ENCODE data around the gene PRKRIP1. TPM values are rescaled to one million over a fixed set of nuclear protein-coding genes. Genes with fewer than 3 reads are reported as not detected.

Gene PRKRIP1
- total and polyA plus RNA-seq, 3 experiments from 2014 or later: 21.1 to 27.3 (median 26.0) TPM

DNA sequence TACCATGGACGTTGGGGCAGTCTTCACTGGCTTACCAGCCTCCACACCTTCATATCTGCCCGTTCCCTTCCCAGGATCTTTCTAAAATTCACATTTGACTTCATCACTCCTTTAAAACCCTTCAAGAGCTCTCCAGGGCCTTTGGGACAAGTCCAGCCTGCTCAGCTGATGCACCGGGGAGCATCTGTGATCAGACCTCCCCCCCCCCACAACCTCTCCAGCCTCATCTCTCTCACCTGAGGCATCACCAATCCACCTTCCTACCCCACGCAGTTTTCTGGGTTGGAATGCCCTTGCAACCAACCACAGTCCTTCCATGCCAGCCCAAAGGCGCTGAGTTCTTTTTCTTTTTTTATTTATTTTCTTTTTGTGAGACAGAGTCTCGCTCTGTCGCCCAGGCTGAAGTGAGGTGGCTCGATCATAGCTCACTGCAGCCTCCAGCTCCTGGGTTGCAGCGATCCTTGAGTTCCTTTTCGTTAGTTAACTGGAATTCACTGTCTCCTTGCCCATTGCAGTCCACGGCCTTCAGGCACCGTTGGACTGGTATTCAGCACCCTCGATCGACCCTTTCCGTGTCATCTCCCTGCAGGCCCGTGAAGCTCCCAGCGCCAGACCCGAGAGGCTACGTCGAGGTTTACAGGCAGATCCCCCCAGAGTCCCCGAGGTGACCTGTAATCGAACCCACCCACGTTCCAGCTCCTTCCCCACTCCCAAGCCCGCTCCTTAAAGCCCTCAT, 67.8 kb downstream of the PRKRIP1 start:
- H3K4me3 ChIP-seq (ENCODE audit: low read length): peak overlapping the region; percentile 94
- H3K9me3 Mint-ChIP-seq: no peaks in the 10 kb centered on the region
- POLR2A ChIA-PET: interaction anchor here (0.5 to 1.0 kb wide), 5 partner anchors 29 to 1156 kb away, joined by 3 to 5 read pairs (median 3); no protein-coding TSS in a partner anchor
- H3K4me1 ChIP-seq (ENCODE audit: insufficient read depth, low read length): peaks cover 21% of the 10 kb centered on the region
- peak overlapping the region; percentile 77 for H3K27ac ChIP-seq (ENCODE audit: low read depth, low read length)
- no peaks in the 10 kb centered on the region for H3K9me3 ChIP-seq (ENCODE audit: low read length)
- no peaks in the 10 kb centered on the region for H3K36me3 ChIP-seq (ENCODE audit: insufficient read depth, low read length)
- H3K27me3 ChIP-seq (ENCODE audit: insufficient read depth, low read length, poor library complexity, severe bottlenecking): no peaks in the 10 kb centered on the region
- DNase-seq: no peak
- peak overlapping the region; percentile 88 to 96 (median 93) for H3K4me3 Mint-ChIP-seq
- no peaks in the 10 kb centered on the region for H3K27me3 Mint-ChIP-seq
- CTCF ChIA-PET: interaction anchor here (0.6 to 1.3 kb wide), 5 partner anchors 8 to 53 kb away, joined by 3 to 4 read pairs (median 3); no protein-coding TSS in a partner anchor
- H3K4me1 Mint-ChIP-seq: peaks cover 29 to 45% (median 41%) of the 10 kb centered on the region in 3 donors
- H3K36me3 Mint-ChIP-seq: peaks cover 0 to 20% (median 4%) of the 10 kb centered on the region in 3 donors
- peak overlapping the region; percentile 79 to 92 (median 88) for H3K27ac Mint-ChIP-seq

DNA sequence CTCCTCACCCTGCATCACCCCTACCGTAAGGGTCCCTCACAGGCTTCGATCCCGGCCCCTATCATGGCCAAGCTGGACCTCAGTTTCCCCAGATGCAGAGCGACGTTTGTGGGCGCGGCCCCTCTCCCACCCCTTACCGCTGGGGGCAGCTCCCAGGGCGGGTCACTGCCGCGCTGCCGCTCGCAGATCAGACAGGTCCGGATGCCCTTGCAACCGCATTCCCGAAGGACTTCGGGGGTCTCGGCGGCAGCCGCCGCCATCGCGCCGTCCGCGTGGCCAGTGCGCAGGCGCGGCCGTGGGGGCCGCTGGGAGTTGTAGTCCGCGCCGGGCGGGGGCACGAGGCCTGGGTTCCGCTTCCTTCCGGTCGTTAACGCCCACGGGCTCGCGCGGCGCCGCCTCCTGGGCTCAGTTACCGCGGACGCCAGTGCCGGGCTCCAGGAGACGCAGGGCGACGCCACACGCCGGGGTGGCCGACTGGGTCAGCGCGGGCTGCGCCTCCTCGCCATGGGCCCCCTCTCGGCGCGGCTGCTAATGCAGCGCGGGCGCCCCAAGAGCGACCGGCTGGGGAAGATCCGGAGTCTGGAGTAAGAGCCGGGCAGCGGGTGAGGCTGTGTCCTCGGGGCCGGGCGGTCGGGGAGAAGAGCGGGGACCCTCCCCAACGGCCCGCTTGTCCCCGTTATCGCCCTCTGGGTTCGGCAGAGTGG, 68.6 kb downstream of the PRKRIP1 start, which contains the start of the genes ALKBH4 and LRWD1:
TSS of gene ALKBH4 (minus strand) at position 287 of the 704 bp plus-strand sequence. CDS start at position 260, 27 bp downstream.
TSS of gene LRWD1 (plus strand) at position 408 of the 704 bp plus-strand sequence. CDS start at position 505, 97 bp downstream.
- H3K36me3 ChIP-seq (ENCODE audit: insufficient read depth, low read length): no peaks in the 10 kb centered on the region
- Mint-ChIP-seq H3K27ac (peak within 1 kb of the TSS; percentile 79 to 95 (median 88)), H3K27me3 (no peaks in the 10 kb centered on the region), H3K4me3 (peak within 1 kb of the TSS; percentile 88 to 96 (median 93)), H3K36me3 (peaks cover 0 to 14% (median 4%) of the 10 kb centered on the region in 3 donors), H3K4me1 (peaks cover 29 to 45% (median 41%) of the 10 kb centered on the region in 3 donors), H3K9me3 (no peaks in the 10 kb centered on the region)
- H3K4me1 ChIP-seq (ENCODE audit: insufficient read depth, low read length): peaks cover 21% of the 10 kb centered on the region
- POLR2A ChIA-PET: interaction anchor here (0.6 to 1.0 kb wide), 4 partner anchors 30 to 1143 kb away, joined by 3 read pairs; no protein-coding TSS in a partner anchor
- peak; percentile 90 to 95 (median 93) for DNase-seq
- no peaks in the 10 kb centered on the region for H3K27me3 ChIP-seq (ENCODE audit: insufficient read depth, low read length, poor library complexity, severe bottlenecking)
- CTCF ChIA-PET: interaction anchor here (0.6 to 1.3 kb wide), 5 partner anchors 9 to 54 kb away, joined by 3 to 4 read pairs (median 3); no protein-coding TSS in a partner anchor
- peak within 1 kb of the TSS; percentile 77 for H3K27ac ChIP-seq (ENCODE audit: low read depth, low read length)
- H3K9me3 ChIP-seq (ENCODE audit: low read length): no peaks in the 10 kb centered on the region
- H3K4me3 ChIP-seq (ENCODE audit: low read length): peak within 1 kb of the TSS; percentile 94

DNA sequence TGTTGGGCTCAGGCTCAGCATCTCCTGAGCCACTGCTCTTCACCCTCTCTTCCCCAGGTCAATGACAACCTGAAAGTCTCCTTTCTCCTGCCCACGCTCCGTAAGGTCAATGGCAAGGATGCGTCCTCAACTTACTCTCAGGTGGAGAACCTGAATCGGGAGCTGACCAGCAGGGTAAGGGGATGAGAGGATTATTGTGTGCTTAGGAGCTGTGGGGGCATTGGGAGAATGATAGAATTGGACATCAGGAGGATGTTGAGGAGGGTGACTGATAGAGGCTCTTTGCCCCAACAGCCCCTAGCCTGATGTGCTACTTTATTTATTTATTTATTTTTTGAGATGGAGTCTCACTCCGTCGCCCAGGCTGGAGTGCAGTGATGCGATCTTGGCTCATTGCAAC, 69.9 kb downstream of the PRKRIP1 start:
- ChIA-PET POLR2A (interaction anchor here (1.2 to 1.3 kb wide), 2 partner anchors 40 to 50 kb away, joined by 3 to 4 read pairs; no protein-coding TSS in a partner anchor), CTCF (interaction anchor here (1.3 to 3.6 kb wide), 4 partner anchors 27 to 61 kb away, joined by 3 to 19 read pairs (median 6); no protein-coding TSS in a partner anchor)
- Histone ChIP-seq H3K36me3 (ENCODE audit: insufficient read depth, low read length) (no peaks in the 10 kb centered on the region), H3K4me1 (ENCODE audit: insufficient read depth, low read length) (peaks cover 21% of the 10 kb centered on the region), H3K9me3 (ENCODE audit: low read length) (no peaks in the 10 kb centered on the region), H3K27me3 (ENCODE audit: insufficient read depth, low read length, poor library complexity, severe bottlenecking) (no peaks in the 10 kb centered on the region), H3K27ac (ENCODE audit: low read depth, low read length) (no peak overlapping the region), H3K4me3 (ENCODE audit: low read length) (peak overlapping the region; percentile 94)
- peak in 1 of 5 donors; percentile 18 for DNase-seq
- Mint-ChIP-seq H3K9me3 (no peaks in the 10 kb centered on the region), H3K27ac (peak overlapping the region in 3 of 8 donors; percentile 23 to 70 (median 47)), H3K4me3 (peak overlapping the region; percentile 83 to 96 (median 92)), H3K36me3 (peaks cover 0 to 18% (median 0%) of the 10 kb centered on the region in 3 donors), H3K27me3 (no peaks in the 10 kb centered on the region), H3K4me1 (peaks cover 29 to 41% (median 37%) of the 10 kb centered on the region in 3 donors)

DNA sequence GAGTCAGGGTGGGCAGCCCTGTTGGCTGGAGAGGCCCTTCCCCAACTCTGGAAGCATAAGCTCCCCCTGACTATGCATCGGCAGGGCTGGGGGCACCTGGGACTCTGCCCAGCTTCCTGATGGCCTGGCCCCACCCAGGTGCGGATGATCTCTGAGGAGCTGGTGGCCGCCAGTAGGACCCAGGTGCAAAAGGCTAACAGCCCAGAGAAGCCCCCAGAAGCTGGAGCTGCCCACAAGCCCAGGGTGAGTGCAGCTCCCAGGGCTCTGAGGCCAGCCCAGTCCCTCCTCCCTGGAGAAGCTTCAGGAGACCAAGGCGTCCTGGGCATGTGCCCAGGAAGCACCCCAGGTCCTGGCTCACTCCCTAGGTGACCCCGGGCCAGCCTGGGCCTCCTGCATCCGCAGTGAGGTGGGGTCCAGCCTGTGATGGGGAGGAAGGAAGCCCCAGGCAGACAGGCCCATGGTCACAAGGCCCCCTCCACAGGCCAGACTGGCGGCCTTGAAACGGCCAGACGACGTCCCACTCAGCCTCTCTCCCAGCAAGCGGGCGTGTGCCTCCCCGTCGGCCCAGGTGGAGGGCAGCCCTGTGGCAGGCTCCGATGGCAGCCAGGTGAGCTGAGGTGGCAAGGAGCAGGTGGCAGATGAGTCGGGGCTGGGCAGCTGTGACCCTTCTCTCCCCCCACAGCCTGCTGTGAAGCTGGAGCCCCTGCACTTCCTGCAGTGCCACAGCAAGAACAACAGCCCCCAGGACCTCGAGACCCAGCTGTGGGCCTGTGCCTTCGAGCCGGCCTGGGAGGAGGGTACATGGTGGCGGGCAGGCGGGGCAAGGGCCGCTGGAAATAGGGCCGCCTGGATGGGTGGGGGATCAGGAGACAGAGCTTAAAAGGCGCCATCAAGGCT, 71.7 kb downstream of the PRKRIP1 start:
- Histone ChIP-seq H3K27me3 (ENCODE audit: insufficient read depth, low read length, poor library complexity, severe bottlenecking) (no peaks in the 10 kb centered on the region), H3K4me3 (ENCODE audit: low read length) (no peak overlapping the region), H3K36me3 (ENCODE audit: insufficient read depth, low read length) (no peaks in the 10 kb centered on the region), H3K27ac (ENCODE audit: low read depth, low read length) (no peak overlapping the region), H3K4me1 (ENCODE audit: insufficient read depth, low read length) (peaks cover 21% of the 10 kb centered on the region), H3K9me3 (ENCODE audit: low read length) (no peaks in the 10 kb centered on the region)
- Mint-ChIP-seq H3K27me3 (no peaks in the 10 kb centered on the region), H3K36me3 (peaks cover 0 to 28% (median 3%) of the 10 kb centered on the region in 3 donors), H3K4me3 (no peak overlapping the region), H3K9me3 (no peaks in the 10 kb centered on the region), H3K4me1 (peaks cover 26 to 32% (median 31%) of the 10 kb centered on the region in 3 donors), H3K27ac (no peak overlapping the region)
- POLR2A ChIA-PET: no interaction called here
- CTCF ChIA-PET: interaction anchor here (0.9 to 3.6 kb wide), 5 partner anchors 16 to 63 kb away, joined by 3 to 19 read pairs (median 4); no protein-coding TSS in a partner anchor
- DNase-seq: peak in 1 of 5 donors; percentile 46

DNA sequence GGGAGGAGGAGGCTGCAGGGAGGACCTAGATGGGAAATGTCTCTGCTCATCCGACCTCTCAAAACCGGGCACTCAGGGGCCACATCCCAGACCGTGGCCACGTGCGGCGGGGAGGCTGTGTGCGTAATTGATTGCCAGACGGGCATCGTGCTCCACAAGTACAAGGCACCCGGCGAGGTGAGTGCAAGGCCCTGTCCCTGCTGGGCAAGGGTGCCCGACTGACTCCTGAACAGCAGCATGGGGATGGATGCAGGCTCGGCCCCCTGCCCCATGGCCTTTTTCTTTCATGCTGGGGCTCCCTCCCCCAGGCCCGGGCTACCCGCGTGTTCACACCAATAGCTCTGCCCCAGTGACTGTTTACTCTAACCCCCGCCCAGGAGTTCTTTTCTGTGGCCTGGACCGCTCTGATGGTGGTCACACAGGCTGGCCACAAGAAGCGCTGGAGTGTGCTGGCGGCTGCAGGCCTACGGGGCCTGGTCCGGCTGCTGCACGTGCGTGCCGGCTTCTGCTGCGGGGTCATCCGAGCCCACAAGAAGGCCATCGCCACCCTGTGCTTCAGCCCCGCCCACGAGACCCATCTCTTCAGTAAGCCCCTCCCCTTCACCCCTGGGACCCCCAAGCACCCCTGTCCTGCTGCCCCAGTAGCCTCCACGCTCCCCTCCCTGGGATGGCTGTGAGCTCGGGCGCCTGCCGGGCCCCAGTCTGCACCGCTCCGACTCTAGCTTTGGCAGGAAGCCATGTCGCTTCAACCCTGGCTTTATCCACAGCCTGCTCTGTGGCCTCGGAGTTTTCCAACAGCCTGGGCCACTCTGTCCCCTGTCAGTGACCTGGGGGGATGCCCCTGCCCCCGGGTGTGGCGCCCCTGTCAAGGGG, 72.6 kb downstream of the PRKRIP1 start:
- Mint-ChIP-seq H3K27me3 (peaks cover 0 to 1% of the 10 kb centered on the region in 2 donors), H3K27ac (peak overlapping the region in 2 of 8 donors; percentile 20 to 38), H3K36me3 (peaks cover 0 to 37% (median 6%) of the 10 kb centered on the region in 3 donors), H3K4me1 (peaks cover 23 to 29% (median 27%) of the 10 kb centered on the region in 3 donors), H3K9me3 (no peaks in the 10 kb centered on the region), H3K4me3 (peak overlapping the region in 1 of 7 donors; percentile 36)
- Histone ChIP-seq H3K27me3 (ENCODE audit: insufficient read depth, low read length, poor library complexity, severe bottlenecking) (no peaks in the 10 kb centered on the region), H3K9me3 (ENCODE audit: low read length) (no peaks in the 10 kb centered on the region), H3K36me3 (ENCODE audit: insufficient read depth, low read length) (no peaks in the 10 kb centered on the region), H3K4me3 (ENCODE audit: low read length) (no peak overlapping the region), H3K4me1 (ENCODE audit: insufficient read depth, low read length) (peaks cover 17% of the 10 kb centered on the region), H3K27ac (ENCODE audit: low read depth, low read length) (no peak overlapping the region)
- CTCF ChIA-PET: interaction anchor here (1.1 to 3.6 kb wide), 3 partner anchors 16 to 64 kb away, joined by 3 to 19 read pairs (median 4); no protein-coding TSS in a partner anchor
- peak in 1 of 5 donors; percentile 47 for DNase-seq
- POLR2A ChIA-PET: no interaction called here

DNA sequence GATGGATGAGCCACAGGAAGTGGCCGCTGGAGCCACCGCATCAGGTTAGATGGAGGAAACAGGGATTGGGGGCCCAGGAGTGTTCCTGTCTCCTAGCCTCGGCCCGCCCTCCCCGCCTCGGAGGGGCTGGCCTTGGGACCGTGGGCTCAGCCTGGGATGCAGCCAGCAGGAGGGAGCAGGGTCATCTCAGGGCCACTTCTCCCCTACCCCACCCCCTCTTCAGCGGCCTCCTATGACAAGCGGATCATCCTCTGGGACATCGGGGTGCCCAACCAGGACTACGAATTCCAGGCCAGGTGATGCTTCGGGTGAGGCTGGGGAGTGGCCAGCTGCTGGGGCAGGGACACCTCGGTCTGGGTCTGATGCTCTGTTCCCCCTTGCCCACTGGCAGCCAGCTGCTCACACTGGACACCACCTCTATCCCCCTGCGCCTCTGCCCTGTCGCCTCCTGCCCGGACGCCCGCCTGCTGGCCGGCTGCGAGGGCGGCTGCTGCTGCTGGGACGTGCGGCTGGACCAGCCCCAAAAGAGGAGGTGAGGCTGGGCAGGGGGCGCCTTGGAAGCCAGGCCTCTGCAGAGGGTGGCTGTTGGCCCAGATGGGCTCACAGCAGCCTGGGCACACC, 73.3 kb downstream of the PRKRIP1 start:
- H3K4me1 Mint-ChIP-seq: peaks cover 17 to 21% (median 21%) of the 10 kb centered on the region in 3 donors
- no peak overlapping the region for H3K4me3 Mint-ChIP-seq
- Histone ChIP-seq H3K27ac (ENCODE audit: low read depth, low read length) (no peak overlapping the region), H3K4me3 (ENCODE audit: low read length) (no peak overlapping the region), H3K27me3 (ENCODE audit: insufficient read depth, low read length, poor library complexity, severe bottlenecking) (no peaks in the 10 kb centered on the region), H3K4me1 (ENCODE audit: insufficient read depth, low read length) (peaks cover 9% of the 10 kb centered on the region), H3K9me3 (ENCODE audit: low read length) (no peaks in the 10 kb centered on the region), H3K36me3 (ENCODE audit: insufficient read depth, low read length) (no peaks in the 10 kb centered on the region)
- H3K9me3 Mint-ChIP-seq: no peaks in the 10 kb centered on the region
- peaks cover 0 to 35% (median 6%) of the 10 kb centered on the region in 3 donors for H3K36me3 Mint-ChIP-seq
- ChIA-PET CTCF (no interaction called here), POLR2A (no interaction called here)
- DNase-seq: peak in 1 of 5 donors; percentile 46
- peaks cover 0 to 1% of the 10 kb centered on the region in 2 donors for H3K27me3 Mint-ChIP-seq
- H3K27ac Mint-ChIP-seq: peak overlapping the region in 1 of 8 donors; percentile 20

Measured in CD8-positive, alpha-beta memory T cell (primary cell).